ENCODE results near the gene ANKS1B. TPM values are rescaled to one million over a fixed set of nuclear protein-coding genes. Genes with fewer than 3 reads are reported as not detected.

ANKS1B gene
- total RNA-seq, 2 donors from 2014 or later = 45.5 to 65.9 TPM

DNA sequence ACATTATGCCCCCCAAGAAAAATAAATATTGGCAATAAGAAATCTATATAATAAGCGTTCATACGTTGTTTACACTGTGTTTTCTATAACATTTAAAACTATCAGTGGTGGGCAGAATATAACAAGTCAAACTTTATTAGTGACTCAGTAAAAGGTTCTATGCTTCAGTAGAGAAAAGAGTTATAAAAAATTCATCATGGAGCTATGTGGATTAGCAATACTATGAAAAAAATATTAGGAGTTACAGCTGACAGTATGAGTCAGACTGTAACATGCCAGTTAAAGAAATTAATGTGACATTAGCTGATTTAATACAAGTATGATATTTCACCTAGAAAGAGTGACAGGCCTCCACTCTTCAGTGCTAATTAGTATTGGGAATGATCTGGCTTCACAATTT is 462.3 kb downstream of the ANKS1B start:
- ATAC-seq (ENCODE audit: insufficient number of reproducible peaks, low FRiP score, low read depth) (no peak), DNase-seq (ENCODE audit: low spot score) (no peak)
- H3K27me3 ChIP-seq (replicated peaks; ENCODE audit: insufficient read depth) = no peaks in the 10 kb centered on the region

DNA sequence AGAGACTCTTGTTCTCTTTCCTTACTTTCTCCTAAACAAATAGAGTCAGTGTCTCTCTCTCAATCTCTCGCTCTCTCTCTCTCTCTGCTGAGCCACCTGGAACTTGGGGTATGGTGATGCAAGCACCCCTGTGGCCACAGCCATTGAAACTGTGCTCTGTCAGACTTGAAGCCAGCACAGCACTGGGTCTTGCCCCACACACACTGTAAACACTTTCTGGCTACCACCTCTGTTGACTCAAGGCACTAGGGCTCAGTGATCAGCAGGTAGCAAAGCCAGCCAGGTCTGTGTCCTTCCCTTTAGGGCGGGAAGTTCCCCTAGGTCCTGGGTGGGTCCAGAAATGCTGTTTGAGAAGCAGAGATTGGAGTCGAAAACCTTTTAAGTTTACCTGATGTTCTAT is 463.1 kb downstream of the ANKS1B start:
- Histone ChIP-seq H3K36me3 (no peaks in the 10 kb centered on the region), H3K4me1 (ENCODE audit: control insufficient read depth in 1 of 2, low read depth in 2 of 2) (no peaks in the 10 kb centered on the region), H3K4me3 (no peak overlapping the region), H3K27ac (no peak overlapping the region), H3K27me3 (replicated peaks; ENCODE audit: insufficient read depth) (no peaks in the 10 kb centered on the region), H3K9me3 (no peaks in the 10 kb centered on the region)
- TF ChIP-seq CTCF (IDR thresholded peaks at IDR 0.05) = no peak
- DNase-seq (ENCODE audit: low spot score) (no peak), ATAC-seq (ENCODE audit: insufficient number of reproducible peaks, low FRiP score, low read depth) (no peak)

More for the DNA sequence above, 462.3 kb downstream of the ANKS1B start:
- H3K4me1 ChIP-seq (ENCODE audit: control insufficient read depth in 1 of 2, low read depth in 2 of 2) = no peaks in the 10 kb centered on the region
- TF ChIP-seq CTCF (IDR thresholded peaks at IDR 0.05) = no peak
- no peaks in the 10 kb centered on the region for H3K9me3 ChIP-seq
- no peak overlapping the region for H3K4me3 ChIP-seq
- H3K36me3 ChIP-seq = no peaks in the 10 kb centered on the region
- no peak overlapping the region for H3K27ac ChIP-seq

GRCh38 chr12:99513066-99513465 is 471.7 kb downstream of the ANKS1B start:
- Histone ChIP-seq H3K9me3 (no peaks in the 10 kb centered on the region), H3K27me3 (replicated peaks; ENCODE audit: insufficient read depth) (no peaks in the 10 kb centered on the region), H3K4me1 (ENCODE audit: control insufficient read depth in 1 of 2, low read depth in 2 of 2) (no peaks in the 10 kb centered on the region), H3K36me3 (no peaks in the 10 kb centered on the region), H3K4me3 (no peak overlapping the region), H3K27ac (no peak overlapping the region)
- DNase-seq (ENCODE audit: low spot score) = no peak
- no peak for ATAC-seq (ENCODE audit: insufficient number of reproducible peaks, low FRiP score, low read depth)
- TF ChIP-seq CTCF (IDR thresholded peaks at IDR 0.05) = no peak

- H3K4me1 ChIP-seq (ENCODE audit: control insufficient read depth in 1 of 2, low read depth in 2 of 2) = no peaks in the 10 kb centered on the region
These were observed 478.9 kb downstream of the ANKS1B start for GRCh38 chr12:99505805-99506204.

GRCh38 chr12:99498756-99499155 is 486.0 kb downstream of the ANKS1B start:
- no peak for ATAC-seq (ENCODE audit: insufficient number of reproducible peaks, low FRiP score, low read depth)

More at GRCh38 chr12:99505805-99506204, 478.9 kb downstream of the ANKS1B start:
- no peak for TF ChIP-seq CTCF (IDR thresholded peaks at IDR 0.05)
- H3K27me3 ChIP-seq (replicated peaks; ENCODE audit: insufficient read depth) = no peaks in the 10 kb centered on the region
- ATAC-seq (ENCODE audit: insufficient number of reproducible peaks, low FRiP score, low read depth) (no peak), DNase-seq (ENCODE audit: low spot score) (no peak)
- H3K27ac ChIP-seq = no peak overlapping the region
- no peaks in the 10 kb centered on the region for H3K36me3 ChIP-seq
- H3K9me3 ChIP-seq = peaks cover 4% of the 10 kb centered on the region
- no peak overlapping the region for H3K4me3 ChIP-seq

More at GRCh38 chr12:99498756-99499155, 486.0 kb downstream of the ANKS1B start:
- DNase-seq (ENCODE audit: low spot score) = no peak
- no peaks in the 10 kb centered on the region for H3K27me3 ChIP-seq (replicated peaks; ENCODE audit: insufficient read depth)
- no peaks in the 10 kb centered on the region for H3K4me1 ChIP-seq (ENCODE audit: control insufficient read depth in 1 of 2, low read depth in 2 of 2)
- H3K36me3 ChIP-seq = no peaks in the 10 kb centered on the region
- no peak overlapping the region for H3K4me3 ChIP-seq
- no peak overlapping the region for H3K27ac ChIP-seq
- H3K9me3 ChIP-seq = no peaks in the 10 kb centered on the region
- no peak for TF ChIP-seq CTCF (IDR thresholded peaks at IDR 0.05)
